A549 (cell line): ENCODE measurements around the gene RAP2A.

ENCODE experiments used
- CHD2 ChIP-seq: fragments of 150-350 bp; IDR thresholded peaks from 2 replicates; pipeline ENCODE4 v1.6.1; 2014; ENCODE audit warnings: low read length; ENCODE audit not compliant: partially characterized antibody
- CTCF ChIP-seq: fragments of >200 bp; sonication (Bioruptor Twin); formaldehyde crosslinking; IDR thresholded peaks from 3 replicates; pipeline ENCODE4 v1.5.1; 2016
- JUNB ChIP-seq: fragments of >200 bp; sonication (Bioruptor Twin); formaldehyde crosslinking; IDR thresholded peaks from 2 replicates; pipeline ENCODE4 v1.6.1; 2016
- RFX5 ChIP-seq: fragments of 450-650 bp; IDR thresholded peaks from 2 replicates; pipeline ENCODE4 v1.7.1; 2014; ENCODE audit warnings: antibody characterized with exemption, mild to moderate bottlenecking, moderate library complexity

DNA sequence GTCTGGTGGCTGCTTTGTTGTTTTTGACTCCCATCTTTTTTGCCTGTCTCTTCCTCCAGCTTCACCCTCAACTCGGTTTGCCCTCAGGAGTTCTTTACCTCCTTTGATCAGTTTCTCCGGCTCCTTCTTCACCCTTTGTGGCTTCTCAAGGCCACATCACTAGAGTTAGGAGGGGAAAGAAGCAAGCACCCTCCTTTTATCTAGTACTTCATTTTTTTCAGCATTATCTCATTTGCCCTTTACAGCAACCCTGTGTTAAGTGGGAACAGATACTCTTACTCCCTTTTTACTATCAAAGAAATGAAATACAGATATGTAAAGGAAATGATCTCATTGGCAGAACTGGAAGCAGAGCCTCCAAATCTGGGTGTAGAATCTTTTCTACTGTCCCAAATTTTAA, 26.9 kb downstream of the RAP2A start:
- TF ChIP-seq CTCF = no peak
- TF ChIP-seq RFX5 = no peak
- no peak for TF ChIP-seq JUNB
- TF ChIP-seq CHD2 = no peak
